Esophagus squamous epithelium (tissue), 4 donors: ENCODE data around the gene RHCE.

Experiments
- POLR2A ChIP-seq, 4 donors: fragments of 450-650 bp; IDR thresholded peaks; one replicate each; pipeline ENCODE4 v1.6.1; 2017; ENCODE audit warnings: antibody characterized with exemption in 4 of 4, mild to moderate bottlenecking in 4 of 4, moderate library complexity in 3 of 4
- TF ChIP-seq, protein P1 (sequence below), 6 experiments: fragments of 450-650 bp in 4 of 6; fragments of 200-600 bp in 2 of 6; sonication (generic) in 2 of 6; IDR thresholded peaks; one replicate each; pipeline ENCODE4 v1.5.1; 2016 to 2019; ENCODE audit warnings: antibody characterized with exemption in 6 of 6, mild to moderate bottlenecking in 4 of 6, moderate library complexity in 4 of 6

DNA sequence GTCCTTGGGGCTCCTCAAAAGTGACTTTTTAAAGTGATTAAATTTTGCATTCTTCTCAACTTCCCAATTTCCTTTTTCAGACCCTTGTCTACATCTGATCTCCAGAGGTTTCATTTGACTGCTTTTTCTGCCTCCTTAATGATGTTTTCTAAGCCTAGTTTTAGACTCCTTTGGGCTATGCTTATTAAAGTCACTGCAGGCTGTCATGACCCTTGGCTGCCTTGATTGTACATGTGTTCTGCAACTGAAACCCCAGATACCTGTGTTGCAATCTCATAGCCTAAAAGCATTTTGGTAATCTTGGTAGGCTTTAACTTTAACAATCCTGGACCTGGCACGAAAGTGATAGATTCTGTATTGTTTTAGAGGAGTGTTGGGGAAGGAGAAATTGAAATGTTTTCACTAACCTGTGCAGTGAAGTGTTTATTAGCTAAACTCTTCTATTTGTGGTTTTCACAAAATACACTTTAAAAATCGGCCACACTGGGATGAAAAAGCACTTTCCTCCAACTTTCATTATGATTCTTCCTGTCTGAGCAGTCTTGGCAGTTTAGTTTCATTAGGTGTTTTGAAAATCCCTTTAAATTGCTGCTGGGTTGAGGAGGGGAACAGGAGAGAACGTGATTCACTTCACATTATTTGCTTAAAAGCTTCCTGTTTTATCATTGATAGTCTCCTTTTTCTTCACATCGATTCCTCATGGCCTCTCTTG, 14.9 kb upstream of the RHCE start:
- TF ChIP-seq, protein P1, sequence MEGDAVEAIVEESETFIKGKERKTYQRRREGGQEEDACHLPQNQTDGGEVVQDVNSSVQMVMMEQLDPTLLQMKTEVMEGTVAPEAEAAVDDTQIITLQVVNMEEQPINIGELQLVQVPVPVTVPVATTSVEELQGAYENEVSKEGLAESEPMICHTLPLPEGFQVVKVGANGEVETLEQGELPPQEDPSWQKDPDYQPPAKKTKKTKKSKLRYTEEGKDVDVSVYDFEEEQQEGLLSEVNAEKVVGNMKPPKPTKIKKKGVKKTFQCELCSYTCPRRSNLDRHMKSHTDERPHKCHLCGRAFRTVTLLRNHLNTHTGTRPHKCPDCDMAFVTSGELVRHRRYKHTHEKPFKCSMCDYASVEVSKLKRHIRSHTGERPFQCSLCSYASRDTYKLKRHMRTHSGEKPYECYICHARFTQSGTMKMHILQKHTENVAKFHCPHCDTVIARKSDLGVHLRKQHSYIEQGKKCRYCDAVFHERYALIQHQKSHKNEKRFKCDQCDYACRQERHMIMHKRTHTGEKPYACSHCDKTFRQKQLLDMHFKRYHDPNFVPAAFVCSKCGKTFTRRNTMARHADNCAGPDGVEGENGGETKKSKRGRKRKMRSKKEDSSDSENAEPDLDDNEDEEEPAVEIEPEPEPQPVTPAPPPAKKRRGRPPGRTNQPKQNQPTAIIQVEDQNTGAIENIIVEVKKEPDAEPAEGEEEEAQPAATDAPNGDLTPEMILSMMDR (IDR thresholded peaks at IDR 0.05): no peak
- no peak for TF ChIP-seq POLR2A (IDR thresholded peaks at IDR 0.05)
